Measurements from ENCODE around the gene SAFB.

Gene SAFB

DNA sequence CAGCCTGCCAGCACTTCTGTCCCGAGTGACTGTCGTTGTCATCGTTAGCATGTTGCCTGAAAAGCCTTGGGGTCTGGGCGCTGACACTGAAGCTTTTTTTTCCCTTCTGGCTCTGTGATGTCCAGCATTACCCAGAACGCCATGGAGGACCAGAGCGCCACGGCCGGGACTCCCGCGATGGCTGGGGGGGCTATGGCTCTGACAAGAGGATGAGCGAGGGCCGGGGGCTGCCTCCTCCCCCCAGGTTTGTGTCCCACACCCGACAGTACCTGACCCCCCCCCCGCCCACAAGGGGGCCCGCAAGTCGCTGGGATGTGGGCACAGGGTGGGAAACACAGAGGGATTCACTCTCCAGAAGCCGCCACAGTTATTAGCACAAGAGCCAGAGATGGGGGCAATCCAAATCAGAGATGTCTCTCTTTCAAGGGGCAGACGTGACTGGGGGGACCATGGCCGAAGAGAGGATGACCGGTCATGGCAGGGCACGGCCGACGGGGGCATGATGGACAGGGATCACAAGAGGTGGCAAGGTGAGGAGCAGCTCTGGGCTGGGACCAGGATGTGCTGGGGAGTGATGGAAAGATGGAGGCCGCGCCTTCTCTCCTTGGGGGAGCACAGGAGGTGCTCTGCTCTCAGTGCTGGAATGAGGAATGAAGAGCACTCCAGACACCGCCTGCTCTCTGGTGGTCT lies 44.2 kb downstream of the SAFB start:
- DNase-seq (ENCODE audit: low read depth) = no peak

DNA sequence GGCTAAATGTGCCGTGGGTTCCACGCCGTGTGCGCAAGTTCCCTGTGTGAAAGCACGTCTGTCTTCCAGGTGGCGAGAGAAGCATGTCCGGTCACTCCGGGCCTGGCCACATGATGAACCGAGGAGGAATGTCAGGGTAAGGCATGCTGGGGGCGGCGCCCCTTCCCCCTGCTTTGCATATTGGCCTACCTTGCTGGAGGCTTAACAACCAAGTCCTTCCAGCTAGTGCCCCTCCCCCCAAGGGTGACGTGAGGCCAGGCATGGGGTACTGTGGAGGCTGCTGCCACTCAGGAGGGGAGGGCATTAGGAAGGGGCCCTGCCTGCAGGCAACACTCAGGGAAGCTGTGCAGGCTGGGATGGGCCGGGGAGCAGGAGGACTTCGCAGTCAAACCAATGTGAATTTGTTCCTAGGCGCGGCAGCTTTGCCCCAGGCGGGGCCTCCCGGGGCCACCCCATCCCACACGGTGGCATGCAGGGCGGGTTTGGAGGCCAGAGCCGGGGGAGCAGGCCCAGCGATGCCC lies 44.9 kb downstream of the SAFB start:
- no peak for DNase-seq (ENCODE audit: low read depth)

DNA sequence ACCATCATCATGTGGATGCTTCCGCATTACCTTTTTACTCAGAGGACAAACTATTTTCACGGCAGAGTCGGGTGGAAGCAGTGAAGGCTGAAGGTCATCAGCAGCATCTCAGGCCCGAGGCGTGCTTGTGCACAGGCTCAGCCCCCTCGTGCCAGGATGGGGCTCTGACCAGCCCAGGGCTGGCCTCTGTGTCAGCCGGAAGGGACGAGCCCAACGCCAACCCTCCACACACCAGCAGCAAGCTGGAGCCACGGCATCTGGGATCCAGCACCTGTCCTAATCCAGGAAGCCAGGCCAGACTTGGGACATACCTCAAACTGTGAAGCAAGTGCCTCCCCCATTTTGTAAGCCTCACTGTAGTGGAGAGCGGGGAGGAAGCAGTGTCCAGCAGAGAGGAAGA lies 46.3 kb downstream of the SAFB start:
- DNase-seq (ENCODE audit: low read depth) = no peak

DNA sequence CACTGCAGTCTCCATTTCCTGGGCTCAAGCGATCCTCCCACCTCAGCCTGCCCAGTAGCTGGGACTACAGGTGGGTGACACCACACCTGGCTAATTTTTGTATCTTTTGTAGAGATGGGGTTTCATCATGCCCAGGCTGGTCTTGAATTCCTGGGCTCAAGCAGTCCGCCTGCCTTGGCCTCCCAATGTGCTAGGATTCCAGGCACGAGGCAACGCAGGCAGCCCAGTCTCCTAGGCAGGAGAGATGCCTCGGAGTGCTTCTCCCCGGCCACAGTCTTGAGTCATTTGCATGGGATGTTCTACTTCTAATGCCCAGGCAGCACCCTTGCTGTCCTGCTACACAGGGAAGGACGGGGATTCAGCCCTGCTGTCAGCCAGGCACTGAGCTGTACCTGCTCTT lies 48.7 kb downstream of the SAFB start:
- DNase-seq (ENCODE audit: low read depth) = no peak

DNA sequence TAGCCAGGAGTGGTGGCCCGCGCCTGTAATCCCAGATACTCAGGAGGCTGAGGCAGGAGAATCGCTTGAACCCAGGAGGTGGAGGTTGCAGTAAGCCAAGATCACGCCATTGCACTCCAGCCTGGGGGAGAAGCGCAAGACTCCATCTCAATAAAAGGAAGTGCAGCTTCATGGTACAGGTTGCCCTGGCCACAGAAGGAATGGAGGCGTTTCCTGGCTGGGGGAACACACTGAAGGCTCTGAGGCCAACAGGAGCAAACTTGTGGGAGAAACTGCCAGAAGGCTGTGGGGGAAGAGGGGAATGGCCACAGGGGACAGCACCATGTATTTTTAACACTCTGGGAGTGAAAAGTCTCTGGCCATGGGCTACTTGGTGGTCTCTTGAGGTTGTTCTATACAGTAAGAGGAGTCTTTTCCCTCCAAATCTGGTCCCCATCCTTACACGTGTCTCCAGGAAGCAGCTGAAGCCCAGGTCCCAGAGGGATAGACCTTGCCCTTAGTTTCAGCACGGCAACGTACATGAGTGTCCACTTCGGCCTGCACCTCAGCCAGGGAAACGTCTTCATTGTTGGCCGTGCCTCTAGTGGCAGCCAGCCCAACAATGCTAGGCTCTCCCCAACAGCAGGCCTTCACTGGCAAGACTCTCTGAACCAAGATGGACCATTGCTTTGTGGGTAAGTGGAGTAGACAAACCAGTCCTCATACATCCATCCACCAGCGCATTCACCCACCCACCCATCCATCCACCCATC lies 50.0 kb downstream of the SAFB start:
- no peak for DNase-seq (ENCODE audit: low read depth)

DNA sequence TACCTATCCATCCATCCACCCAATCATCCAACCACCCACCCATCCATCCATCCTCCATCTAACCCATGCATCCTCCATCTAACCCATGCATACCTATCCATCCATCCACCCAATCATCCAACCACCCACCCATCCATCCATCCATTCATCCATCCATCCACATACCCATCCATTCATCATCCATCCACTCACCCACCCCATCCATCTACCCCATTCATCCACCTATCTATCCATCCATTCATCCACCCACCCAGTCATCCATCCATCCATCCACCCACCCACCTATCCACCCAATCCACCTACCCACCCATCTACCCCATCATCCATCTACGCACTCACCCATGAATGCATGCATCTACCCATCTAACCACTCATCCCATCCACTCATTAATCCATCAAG lies 50.9 kb downstream of the SAFB start:
- DNase-seq (ENCODE audit: low read depth) = no peak

DNA sequence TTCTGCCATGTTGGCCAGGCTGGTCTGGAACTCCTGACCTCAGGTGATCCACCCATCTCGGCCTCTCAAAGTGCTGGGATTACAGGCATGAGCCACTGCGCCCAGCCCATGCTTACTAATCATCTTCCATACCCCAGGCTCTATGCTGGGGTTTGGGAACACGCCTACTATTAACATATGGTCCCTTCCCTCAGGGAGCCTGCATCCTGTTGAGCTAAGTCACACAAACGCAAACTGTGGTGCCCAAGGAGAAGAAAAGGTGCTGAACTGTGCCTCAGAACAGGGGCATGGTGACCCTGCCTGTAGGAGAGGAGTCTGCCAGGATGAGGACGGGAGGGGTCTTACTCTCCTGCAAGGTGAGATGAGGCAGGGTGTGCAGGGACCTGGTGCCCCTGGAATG lies 51.8 kb downstream of the SAFB start:
- DNase-seq (ENCODE audit: low read depth) = no peak

DNA sequence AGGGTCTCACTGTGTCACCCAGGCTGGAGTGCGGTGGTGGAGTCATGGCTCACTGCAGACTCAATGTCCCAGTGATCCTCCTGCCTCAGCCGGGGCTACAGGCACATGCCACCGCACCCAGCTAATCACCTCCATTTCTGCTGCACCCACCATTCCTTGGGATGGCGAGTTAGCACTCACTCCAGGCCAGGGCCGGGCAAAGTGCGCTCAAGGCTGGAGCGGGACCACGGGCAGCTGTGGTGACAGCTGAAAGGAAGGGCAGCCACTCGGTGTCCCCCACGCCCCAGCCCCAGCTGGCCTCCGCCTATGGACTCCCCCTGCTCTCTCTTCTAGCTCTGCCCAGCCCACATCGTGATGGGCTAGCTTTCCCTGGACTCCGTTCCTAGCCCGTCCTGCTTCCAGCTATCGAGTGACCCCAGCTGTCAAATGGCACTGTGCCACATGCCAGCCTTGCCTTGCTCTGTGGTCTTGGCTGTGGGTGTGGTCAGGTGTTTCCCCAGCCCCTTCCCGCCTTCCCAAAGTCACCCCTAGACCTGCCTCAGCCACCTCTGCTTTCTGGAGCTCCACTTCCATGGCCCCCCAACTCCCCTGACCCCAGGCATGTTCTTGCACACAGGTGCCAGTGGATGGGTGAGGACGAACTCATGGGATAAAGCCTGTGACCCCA lies 53.4 kb downstream of the SAFB start:
- DNase-seq (ENCODE audit: low read depth) = no peak

DNA sequence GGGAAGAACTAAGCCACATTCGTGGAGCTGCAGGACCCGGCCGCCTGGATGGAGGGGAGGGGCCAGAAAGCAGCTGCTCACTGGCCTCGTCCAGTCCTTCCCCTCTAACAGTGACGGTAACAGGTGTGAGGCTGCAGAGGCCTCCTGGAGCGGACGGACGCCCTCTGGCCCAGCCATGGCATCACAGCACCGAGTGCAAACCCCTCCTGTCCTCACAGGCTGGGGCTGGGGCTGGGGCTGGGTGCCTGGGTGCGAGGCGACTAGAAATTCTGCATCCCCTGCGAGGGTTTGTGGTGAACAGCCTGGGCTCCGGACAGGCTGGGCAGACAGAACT lies 53.9 kb downstream of the SAFB start:
- no peak for DNase-seq (ENCODE audit: low read depth)

DNA sequence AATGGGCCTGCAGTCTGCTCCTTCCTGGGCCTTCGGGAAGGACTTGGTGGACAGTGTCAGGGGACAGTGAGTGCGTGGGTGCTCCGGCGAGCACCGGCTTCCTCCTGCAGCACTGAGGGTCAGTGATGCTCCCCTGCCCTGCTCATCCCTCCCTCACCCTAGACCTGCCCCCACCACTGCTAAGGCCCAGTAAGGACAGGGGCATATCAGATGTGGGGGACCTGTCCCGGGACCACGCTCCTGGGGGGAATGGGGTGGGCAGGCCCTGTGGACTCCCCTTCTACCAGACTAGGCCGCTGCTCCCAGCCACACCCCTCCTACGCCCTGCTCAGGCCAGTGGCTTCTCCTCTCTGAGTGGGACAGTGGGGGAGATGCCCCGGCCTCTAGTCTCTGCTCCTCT lies 54.3 kb downstream of the SAFB start:
- no peak for DNase-seq (ENCODE audit: low read depth)

DNA sequence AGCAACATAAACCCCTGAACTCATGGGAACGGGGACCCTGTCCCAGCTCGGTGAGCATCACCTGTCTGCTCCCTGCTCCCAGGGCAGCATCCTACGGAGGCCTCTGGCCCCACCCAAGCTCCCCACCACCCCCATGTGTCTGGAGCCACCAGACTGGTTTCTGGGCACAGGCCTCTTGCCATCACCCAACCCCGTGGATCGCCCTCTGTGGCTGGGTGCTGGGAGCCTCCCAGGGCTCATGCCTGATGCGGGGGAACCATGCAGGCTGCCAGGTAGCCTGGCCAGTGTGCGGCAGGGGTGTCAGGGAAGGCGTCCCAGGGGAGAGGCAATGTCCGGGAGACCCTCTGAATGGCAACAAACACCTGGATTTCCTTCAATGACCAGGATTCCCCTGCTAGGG lies 54.7 kb downstream of the SAFB start:
- DNase-seq (ENCODE audit: low read depth) = no peak

DNA sequence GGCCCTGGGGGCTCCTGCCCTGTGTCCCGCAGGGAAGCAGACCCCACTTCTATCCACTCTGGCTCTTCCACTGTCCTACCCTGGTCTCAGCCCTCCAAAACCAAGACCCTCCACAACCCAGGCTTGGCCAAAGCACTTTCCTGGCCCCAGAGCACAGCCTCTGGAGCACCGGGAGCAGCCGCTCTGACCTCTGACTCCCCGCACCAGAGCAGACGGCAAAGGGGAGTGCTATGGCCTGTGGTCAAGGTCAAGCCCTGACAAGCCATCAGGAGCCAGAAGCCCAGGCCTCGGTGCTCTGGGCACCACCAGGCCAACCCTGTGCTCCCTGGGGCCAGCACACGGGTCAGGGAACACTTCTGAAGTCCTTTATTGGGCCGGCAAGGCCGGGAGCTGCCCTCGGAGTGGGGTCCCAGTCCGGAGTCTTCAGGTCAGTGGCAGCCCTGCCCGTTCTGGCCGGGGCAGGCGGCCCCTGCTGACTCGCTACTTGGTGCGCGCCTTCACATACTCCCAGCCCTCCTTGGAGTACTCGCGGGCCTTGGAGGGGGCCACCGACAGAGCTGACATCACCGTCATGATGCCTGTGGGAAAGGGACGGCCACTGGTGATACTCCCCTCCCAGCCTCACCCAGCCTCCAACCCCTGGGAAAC lies 55.3 kb downstream of the SAFB start:
- DNase-seq (ENCODE audit: low read depth) = no peak

DNA sequence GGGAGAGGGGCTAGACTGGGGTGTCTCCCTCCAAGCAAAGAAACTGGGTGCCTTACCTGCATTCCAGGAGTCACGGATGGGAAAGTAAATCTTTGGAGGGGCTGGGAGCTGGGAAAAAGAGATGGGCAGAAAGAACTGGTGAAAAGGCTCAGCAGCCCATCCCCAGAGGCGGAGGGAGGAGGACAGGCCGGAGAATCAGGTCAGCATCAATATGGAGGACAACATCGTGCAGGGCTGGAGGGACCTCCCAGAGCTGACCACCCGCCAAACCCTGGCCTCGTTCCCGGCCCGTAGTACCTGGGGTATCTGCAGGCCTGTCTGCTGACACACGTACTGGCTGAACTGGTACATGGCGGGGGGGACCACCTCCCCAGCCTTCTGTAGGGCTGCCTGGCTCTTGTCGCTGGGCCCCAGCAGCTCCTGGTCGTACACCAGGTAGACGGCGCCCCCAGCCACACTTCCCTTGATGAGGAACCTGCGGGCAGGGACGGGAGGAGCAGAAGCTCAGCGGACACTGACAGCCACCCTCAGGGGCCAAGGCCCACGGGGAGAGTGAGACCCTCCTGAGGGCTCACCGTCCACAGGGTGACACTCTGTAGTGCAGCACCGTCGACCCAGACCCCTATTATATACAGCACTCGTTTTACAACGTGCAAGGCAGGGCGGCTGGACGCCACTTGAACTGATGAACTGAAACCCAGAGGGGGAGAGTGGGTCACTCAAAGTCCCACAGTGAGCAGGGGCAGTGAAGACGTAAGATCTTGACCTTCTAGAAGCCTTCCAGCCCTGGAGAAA lies 56.6 kb downstream of the SAFB start:
- no peak for DNase-seq (ENCODE audit: low read depth)

DNA sequence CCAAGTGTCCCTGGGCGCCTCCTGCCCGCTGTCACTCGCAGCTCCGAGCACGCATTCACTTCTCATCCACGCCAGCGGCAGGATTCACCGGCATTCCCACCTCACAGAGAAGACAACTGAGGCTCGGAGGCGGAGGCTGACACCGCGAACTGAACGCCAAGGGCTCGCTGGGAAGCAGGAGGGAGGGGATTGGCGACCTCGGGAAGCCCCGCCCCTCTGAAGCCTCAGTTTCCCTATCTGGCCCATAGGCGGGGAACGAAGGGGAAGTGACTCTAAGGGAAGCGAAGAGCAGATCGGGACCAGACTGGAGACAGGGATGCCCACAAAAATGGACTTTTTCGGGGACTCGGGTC lies 57.2 kb downstream of the SAFB start:
- no peak for DNase-seq (ENCODE audit: low read depth)

DNA sequence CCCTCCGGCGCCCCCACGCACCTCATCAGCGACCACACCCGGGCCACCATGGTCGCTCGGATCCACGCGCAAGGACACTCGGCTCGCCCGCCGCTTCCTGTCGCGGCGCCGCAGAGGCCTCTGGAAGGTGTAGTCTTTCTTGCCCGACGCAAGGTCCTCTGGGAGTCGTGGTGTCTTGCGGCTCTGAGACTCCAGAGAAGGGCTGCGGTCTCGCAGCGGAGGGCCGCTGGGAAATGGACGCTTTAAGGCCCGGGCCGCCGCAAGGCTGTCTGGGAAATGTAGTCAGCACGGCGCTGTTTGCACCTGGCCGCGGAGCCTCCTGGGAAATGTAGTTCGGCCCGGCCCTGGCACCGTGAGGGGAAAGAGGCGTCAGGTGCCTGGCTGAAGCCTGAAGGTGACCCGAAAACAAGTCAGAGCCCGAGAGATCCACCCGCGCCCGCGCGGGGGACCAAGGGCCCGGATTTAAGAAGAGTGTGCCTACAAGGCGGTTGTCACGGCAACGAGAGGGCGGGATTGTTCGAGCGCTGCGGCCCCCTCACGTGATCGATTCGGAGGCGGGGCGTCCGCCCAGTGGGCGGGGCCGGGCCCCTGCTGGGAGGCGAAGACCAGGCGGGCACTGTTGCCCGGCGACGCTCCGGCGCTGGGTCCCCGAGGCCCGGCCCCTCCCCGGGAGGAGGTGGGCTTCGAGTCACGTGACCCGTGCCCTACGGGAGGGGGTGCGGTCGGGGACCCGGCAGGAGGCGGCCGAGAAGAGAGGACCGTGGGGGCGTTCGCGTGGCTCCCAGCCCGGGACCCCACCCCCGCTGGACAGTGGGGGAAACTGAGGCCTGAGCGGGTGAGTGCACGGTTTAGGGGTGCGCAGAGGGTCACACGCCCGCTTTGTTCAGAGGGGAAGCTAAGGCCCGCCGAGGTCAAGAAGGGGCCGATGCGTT lies 57.8 kb downstream of the SAFB start, which contains the start of the genes HSD11B1L and MICOS13:
Gene HSD11B1L (plus strand): TSS at position 591 of the 932 bp plus-strand sequence. CDS start 3,806 bp downstream, outside the sequence.
Gene MICOS13 (minus strand): TSS at position 80 of the 932 bp plus-strand sequence. CDS start 30 bp downstream, at position 50.
- peak; percentile 97 for DNase-seq (ENCODE audit: low read depth)

DNA sequence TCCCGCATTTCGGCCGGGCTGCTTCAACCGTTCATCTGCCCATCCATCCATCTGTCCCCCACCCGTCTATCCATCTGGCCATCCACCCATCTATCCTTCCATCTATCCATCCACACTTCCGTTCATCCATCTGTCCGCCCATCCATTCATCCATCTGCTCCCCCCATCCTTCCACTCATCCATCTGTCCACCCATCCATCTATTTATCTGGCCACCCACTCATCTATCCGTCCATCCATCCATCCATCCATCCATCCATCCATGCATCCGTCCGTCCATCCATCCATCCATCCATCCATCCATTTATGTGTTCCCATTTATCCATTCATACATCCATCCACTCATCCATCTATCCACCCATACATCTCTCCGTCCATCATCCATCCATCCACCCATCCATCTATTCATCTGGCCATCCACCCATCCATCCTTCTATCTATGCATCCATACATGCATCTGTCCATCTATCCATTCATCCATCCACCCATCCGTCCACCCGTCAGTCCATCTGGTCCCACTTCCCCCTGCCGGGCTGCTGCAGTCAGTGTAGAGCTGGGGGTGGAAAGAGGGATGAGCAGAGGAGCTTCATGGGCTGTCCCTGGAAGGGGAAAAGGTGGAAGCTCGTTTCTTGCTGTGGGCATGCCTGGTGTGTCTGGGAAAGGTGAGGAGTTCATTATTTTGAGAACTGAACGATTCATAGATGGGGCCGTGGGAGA lies 58.7 kb downstream of the SAFB start:
- no peak for DNase-seq (ENCODE audit: low read depth)

DNA sequence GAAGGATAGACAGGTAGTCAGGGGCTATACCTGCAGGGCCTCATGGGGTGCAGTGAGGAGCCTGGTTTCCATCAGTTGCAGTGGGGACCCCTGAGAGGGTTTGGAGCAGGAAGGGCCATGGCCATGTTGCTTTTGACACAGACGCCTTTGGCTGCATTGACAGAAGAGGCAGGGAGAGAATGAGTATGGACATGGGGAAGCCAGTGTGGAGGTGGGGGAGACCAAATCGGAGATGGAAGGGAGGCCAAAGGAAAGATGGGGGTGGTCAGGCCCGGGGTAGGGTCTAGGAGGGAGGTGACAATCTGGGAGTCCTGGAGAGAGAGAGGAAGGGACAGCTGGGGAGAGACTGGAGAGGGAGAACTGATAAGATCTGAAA lies 59.2 kb downstream of the SAFB start:
- no peak for DNase-seq (ENCODE audit: low read depth)

DNA sequence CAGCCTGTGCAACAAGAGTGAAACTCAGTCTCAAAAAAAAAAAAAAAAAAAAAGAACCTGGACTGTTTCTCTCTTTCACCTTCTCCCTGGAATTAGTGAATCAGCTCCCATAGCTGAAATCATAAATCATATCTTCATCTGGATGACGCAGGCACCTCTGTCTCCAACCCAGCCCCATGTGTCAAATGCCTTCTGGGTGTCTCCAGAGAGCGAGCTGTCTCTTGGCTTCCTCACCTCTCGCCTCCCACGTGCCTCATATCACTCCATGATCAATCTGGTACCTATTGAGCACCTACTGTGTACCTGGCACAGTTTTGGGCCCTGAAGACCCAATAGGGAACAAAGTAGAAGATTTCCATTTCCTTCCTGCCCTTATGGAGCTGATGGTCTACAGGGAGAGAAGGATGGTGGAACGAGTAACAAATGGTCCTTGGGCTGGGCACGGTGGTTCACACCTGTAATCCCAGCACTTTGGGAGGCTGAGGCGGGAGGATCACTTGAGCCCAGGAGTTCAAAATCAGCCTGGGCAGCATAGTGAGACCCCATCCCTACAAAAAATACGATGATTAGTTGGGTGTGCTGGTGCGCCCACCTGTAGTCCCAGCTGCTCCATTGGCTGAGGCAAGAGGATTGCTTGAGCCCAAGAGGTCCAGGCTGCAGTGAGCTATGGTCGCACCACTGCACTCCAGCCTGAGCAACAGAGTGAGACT lies 60.4 kb downstream of the SAFB start:
- no peak for DNase-seq (ENCODE audit: low read depth)

DNA sequence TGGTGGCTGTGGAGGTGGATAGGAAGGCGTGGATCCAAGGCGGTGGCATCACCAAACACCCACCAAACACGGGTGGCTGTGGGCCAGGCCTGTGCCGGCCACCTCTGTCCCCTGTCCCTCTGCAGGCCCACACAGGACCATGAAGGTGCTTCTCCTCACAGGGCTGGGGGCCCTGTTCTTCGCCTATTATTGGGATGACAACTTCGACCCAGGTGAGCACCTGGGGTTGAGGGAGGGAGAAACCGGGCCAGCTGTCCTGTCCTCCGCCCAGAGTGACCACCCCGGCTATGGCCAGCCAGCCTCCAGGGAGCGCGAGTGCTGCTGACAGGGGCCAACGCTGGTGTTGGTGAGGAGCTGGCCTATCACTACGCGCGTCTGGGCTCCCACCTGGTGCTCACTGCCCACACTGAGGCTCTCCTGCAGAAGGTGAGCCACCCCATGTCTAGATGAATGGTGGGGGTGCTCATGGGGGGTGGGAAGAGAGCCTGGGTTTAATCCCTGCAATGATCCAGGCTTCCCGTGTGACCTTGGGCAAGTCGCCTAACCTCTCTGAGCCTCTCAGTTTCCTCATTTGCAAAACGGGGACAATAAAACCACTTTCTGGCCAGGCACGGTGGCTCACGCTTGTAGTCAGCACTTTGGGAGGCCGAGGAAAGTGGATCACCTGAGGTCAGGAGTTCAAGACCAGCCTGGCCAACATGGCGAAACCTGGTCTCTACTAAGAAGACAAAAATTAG lies 62.0 kb downstream of the SAFB start:
- no peak for DNase-seq (ENCODE audit: low read depth)
